Fibroblast of lung (primary cell): ENCODE measurements around the gene CORO7. TPM values are rescaled to one million over a fixed set of nuclear protein-coding genes. Genes with fewer than 3 reads are reported as not detected.

Source experiments
- DNase-seq, 2 donors: peaks; one replicate each; pipeline versions ENCODE4 v3.0.0 to v3.0.0-alpha.2; 2010; ENCODE audit warnings: low read depth in 2 of 2
- H2AFZ ChIP-seq: 2 replicates; pipeline ENCODE4 v1.5.1; 2012; ENCODE audit warnings: low read length, control low read depth, inconsistent platforms
- H3K27ac ChIP-seq: 2 replicates; pipeline ENCODE4 v1.5.1; 2011; ENCODE audit warnings: low read length, control low read depth; ENCODE audit not compliant: insufficient read depth
- H3K27me3 ChIP-seq: 2 replicates; pipeline ENCODE4 v1.5.1; 2011; ENCODE audit warnings: mild to moderate bottlenecking, low read length; ENCODE audit not compliant: control insufficient read depth, insufficient read depth
- H3K36me3 ChIP-seq: 2 replicates; pipeline ENCODE4 v1.5.1; 2011; ENCODE audit warnings: low read length; ENCODE audit not compliant: control insufficient read depth, insufficient read depth
- H3K4me1 ChIP-seq: 2 replicates; pipeline ENCODE4 v1.5.1; 2011; ENCODE audit warnings: low read length; ENCODE audit not compliant: control insufficient read depth, insufficient read depth; ENCODE audit errors: extremely low read depth
- H3K4me2 ChIP-seq: 2 replicates; pipeline ENCODE4 v1.5.1; 2011; ENCODE audit warnings: low read length, control low read depth; ENCODE audit not compliant: insufficient read depth; ENCODE audit errors: extremely low read depth
- H3K4me3 ChIP-seq, 4 experiments: fragments of 200-600 bp in 1 of 4; sonication (generic) in 1 of 4; replicated peaks in 1 of 4; 2 replicates each; pipeline ENCODE4 v1.5.1; 2011 to 2016; ENCODE audit warnings: low read length in 4 of 4, low read depth in 3 of 4, mild to moderate bottlenecking in 3 of 4, control low read depth in 2 of 4, inconsistent platforms in 1 of 4, mixed read lengths in 1 of 4; ENCODE audit not compliant: insufficient read depth in 1 of 4; ENCODE audit errors: control extremely low read depth in 1 of 4
- H3K79me2 ChIP-seq: 2 replicates; pipeline ENCODE4 v1.5.1; 2012; ENCODE audit warnings: mild to moderate bottlenecking, low read length, inconsistent platforms; ENCODE audit not compliant: control insufficient read depth, insufficient read depth
- H3K9ac ChIP-seq: 2 replicates; pipeline ENCODE4 v1.5.1; 2011; ENCODE audit warnings: mild to moderate bottlenecking, low read length, control low read depth; ENCODE audit not compliant: insufficient read depth
- H3K9me3 ChIP-seq: 2 replicates; pipeline ENCODE4 v1.5.1; 2012; ENCODE audit warnings: low read depth, low read length; ENCODE audit not compliant: control insufficient read depth, insufficient read depth
- H4K20me1 ChIP-seq: 2 replicates; pipeline ENCODE4 v1.5.1; 2011; ENCODE audit warnings: low read length; ENCODE audit not compliant: control insufficient read depth, insufficient read depth; ENCODE audit errors: extremely low read depth
- EZH2 ChIP-seq: IDR thresholded peaks from 2 replicates; pipeline ENCODE4 v1.5.1; 2012; ENCODE audit warnings: low read length, control low read depth, mild to moderate bottlenecking; ENCODE audit errors: missing control alignments
- polyA plus RNA-seq, 2 donors: library from polyadenylated mRNA; depleted of rRNA in 1 of 2; stranded (reverse) in 1 of 2; unstranded in 1 of 2; fragments of >200 nt; gene quantifications; 2 replicates each; pipeline ENCODE4 v1.2.1, GENCODE V29; 2011 to 2012; ENCODE audit warnings: missing spikeins in 1 of 2
- total RNA-seq: library from RNA; depleted of rRNA; stranded (reverse); fragments of >200 nt; gene quantifications from 2 replicates; pipeline ENCODE4 v1.2.1, GENCODE V29; 2014
- TF ChIP-seq, protein P1 (sequence below), 2 donors: IDR thresholded peaks in 1 of 2; conservative IDR thresholded peaks in 1 of 2; 1 replicate in 1 of 2; 2 replicates in 1 of 2; pipeline ENCODE4 v1.5.1; 2011 to 2012; ENCODE audit warnings: low read length in 2 of 2, control low read depth in 1 of 2, inconsistent platforms in 1 of 2, low read depth in 1 of 2, mild to moderate bottlenecking in 1 of 2

Gene CORO7
- total and polyA plus RNA-seq, 2 donors (not counting 1 experiment from before 2014, with no cell fraction given) = 6.1 to 11.1 TPM

DNA sequence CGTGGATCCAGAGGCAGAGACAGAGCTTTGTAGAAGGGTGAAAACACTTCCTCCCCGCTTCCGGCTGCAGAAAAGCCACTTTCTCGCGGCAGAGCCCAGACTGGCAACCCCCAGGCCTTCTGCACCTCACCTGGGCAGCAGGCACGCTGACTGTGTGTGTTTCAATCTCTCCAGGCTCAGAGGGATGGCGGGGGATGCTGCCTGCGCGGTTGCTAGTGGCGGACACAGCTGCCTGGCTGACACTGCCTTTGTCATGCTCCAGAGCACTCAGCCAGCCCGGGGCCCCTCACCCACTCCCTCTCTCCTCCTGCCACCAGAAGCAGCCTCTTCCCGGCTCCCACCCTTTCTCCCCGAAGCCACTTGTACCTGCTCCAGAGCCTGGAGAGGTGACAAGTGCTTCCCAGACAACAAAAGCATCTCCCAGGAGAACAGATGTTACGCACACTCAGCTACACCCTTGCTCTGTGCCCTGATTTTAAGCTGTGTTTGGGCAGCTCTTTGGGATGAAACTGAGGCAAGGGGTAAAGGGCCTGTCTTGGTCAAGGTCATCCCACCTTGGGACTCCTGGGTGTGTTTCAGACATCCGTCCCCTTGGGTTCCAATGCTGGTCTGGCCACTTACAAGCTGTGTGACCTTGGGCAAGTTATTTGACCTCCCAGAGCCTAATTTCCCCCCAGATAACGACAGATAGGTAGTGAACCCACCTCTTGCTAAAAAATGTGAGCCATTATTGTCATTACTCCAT is 109.8 kb downstream of the CORO7 start:
- Histone ChIP-seq H3K4me3 (peak overlapping the region; percentile 45 to 60 (median 58)), H2AFZ (no peak overlapping the region), H3K27ac (peak overlapping the region; percentile 82), H3K27me3 (no peaks in the 10 kb centered on the region), H3K4me1 (peaks cover 2% of the 10 kb centered on the region), H3K4me2 (peak overlapping the region; percentile 68), H3K36me3 (no peaks in the 10 kb centered on the region), H3K9me3 (no peaks in the 10 kb centered on the region), H3K9ac (peak overlapping the region; percentile 45), H3K79me2 (no peaks in the 10 kb centered on the region), H4K20me1 (no peaks in the 10 kb centered on the region)
- no peak for TF ChIP-seq EZH2
- TF ChIP-seq, protein P1, sequence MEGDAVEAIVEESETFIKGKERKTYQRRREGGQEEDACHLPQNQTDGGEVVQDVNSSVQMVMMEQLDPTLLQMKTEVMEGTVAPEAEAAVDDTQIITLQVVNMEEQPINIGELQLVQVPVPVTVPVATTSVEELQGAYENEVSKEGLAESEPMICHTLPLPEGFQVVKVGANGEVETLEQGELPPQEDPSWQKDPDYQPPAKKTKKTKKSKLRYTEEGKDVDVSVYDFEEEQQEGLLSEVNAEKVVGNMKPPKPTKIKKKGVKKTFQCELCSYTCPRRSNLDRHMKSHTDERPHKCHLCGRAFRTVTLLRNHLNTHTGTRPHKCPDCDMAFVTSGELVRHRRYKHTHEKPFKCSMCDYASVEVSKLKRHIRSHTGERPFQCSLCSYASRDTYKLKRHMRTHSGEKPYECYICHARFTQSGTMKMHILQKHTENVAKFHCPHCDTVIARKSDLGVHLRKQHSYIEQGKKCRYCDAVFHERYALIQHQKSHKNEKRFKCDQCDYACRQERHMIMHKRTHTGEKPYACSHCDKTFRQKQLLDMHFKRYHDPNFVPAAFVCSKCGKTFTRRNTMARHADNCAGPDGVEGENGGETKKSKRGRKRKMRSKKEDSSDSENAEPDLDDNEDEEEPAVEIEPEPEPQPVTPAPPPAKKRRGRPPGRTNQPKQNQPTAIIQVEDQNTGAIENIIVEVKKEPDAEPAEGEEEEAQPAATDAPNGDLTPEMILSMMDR (conservative IDR thresholded peaks at IDR 0.05 in 1 of 2, IDR thresholded peaks at IDR 0.05 in 1 of 2; ENCODE audit: low read depth in 1 of 2, low read length in 2 of 2) = no peak
- no peak for DNase-seq

Other genes starting within 250 kb of the CORO7 start
- gene SRL, start 174.5 kb downstream of the CORO7 start, total RNA-seq = under 0.01 and 0.17 TPM in 2 replicates
- 0.07 TPM in 2 replicates for gene SRL, start 174.5 kb downstream of the CORO7 start, polyA plus RNA-seq
- gene TFAP4, start 143.6 kb downstream of the CORO7 start, total RNA-seq = 8.2 and 8.9 TPM in 2 replicates
- 3.5 and 6.6 TPM in 2 replicates for gene TFAP4, start 143.6 kb downstream of the CORO7 start, polyA plus RNA-seq
- gene GLIS2, start 100.5 kb downstream of the CORO7 start, total RNA-seq = 2.6 and 4.0 TPM in 2 replicates
- gene GLIS2, start 100.5 kb downstream of the CORO7 start, polyA plus RNA-seq = 5.6 and 6.0 TPM in 2 replicates
- 24.4 and 34.3 TPM in 2 replicates for gene PAM16, start 65.3 kb downstream of the CORO7 start, total RNA-seq
- gene PAM16, start 65.3 kb downstream of the CORO7 start, polyA plus RNA-seq = 14.8 and 19.9 TPM in 2 replicates
- gene VASN, start 44.7 kb downstream of the CORO7 start, total RNA-seq = 57.0 and 79.4 TPM in 2 replicates
- gene VASN, start 44.7 kb downstream of the CORO7 start, polyA plus RNA-seq = 30.6 and 61.9 TPM in 2 replicates
- 59.8 and 66.1 TPM in 2 replicates for gene DNAJA3, start 9.3 kb upstream of the CORO7 start, total RNA-seq
- gene DNAJA3, start 9.3 kb upstream of the CORO7 start, polyA plus RNA-seq = 27.8 and 39.8 TPM in 2 replicates
- gene NMRAL1, start 58.0 kb upstream of the CORO7 start, total RNA-seq = 71.7 and 73.5 TPM in 2 replicates
- gene NMRAL1, start 58.0 kb upstream of the CORO7 start, polyA plus RNA-seq = 33.6 and 42.0 TPM in 2 replicates
- gene HMOX2, start 59.8 kb upstream of the CORO7 start, total RNA-seq = 40.0 and 40.6 TPM in 2 replicates
- 45.7 and 54.7 TPM in 2 replicates for gene HMOX2, start 59.8 kb upstream of the CORO7 start, polyA plus RNA-seq
- gene CDIP1, start 122.2 kb upstream of the CORO7 start, total RNA-seq = 4.9 and 12.2 TPM in 2 replicates
- gene CDIP1, start 122.2 kb upstream of the CORO7 start, polyA plus RNA-seq = 6.3 and 11.7 TPM in 2 replicates
- gene C16orf96, start 139.7 kb upstream of the CORO7 start, total RNA-seq = under 0.01 TPM in 2 replicates
- gene C16orf96, start 139.7 kb upstream of the CORO7 start, polyA plus RNA-seq = 0.01 TPM in 1 of 2 replicates, not detected in the other
- gene UBALD1, start 198.3 kb upstream of the CORO7 start, total RNA-seq = 3.6 and 4.4 TPM in 2 replicates
- gene UBALD1, start 198.3 kb upstream of the CORO7 start, polyA plus RNA-seq = 2.2 and 3.7 TPM in 2 replicates
- gene MGRN1, start 208.2 kb upstream of the CORO7 start, total RNA-seq = 15.9 and 26.1 TPM in 2 replicates
- 5.4 and 9.6 TPM in 2 replicates for gene MGRN1, start 208.2 kb upstream of the CORO7 start, polyA plus RNA-seq